K562 (cell line): ENCODE measurements around the gene GRIK2. TPM values are rescaled to one million over a fixed set of nuclear protein-coding genes. Genes with fewer than 3 reads are reported as not detected.

ENCODE experiments used
- ATAC-seq: fragments of 200-7000 bp; cut with Tn5 transposase; 3 replicates; pipeline ENCODE4 v1.9.1; 2020; ENCODE audit warnings: moderate library complexity
- BruUV-seq: library from RNA; stranded (reverse); fragments of 400-500 nt; replicated peaks from 2 replicates; lab custom pipeline; 2021; lab: Mats Ljungman, UMichigan
- CTCF ChIA-PET: fragments of 300-600 bp; formaldehyde crosslinking; extraction: SDS; loops from one replicate; lab custom pipeline; 2021; ENCODE audit warnings: low intra/inter-chr PET ratio; lab: Yijun Ruan, JAX
- POLR2A ChIA-PET: fragments of 300-600, 350-650 bp; sonication (Branson Sonifier 250); formaldehyde crosslinking; extraction: SDS; loops from one replicate; lab custom pipeline; 2021; ENCODE audit warnings: antibody characterized with exemption, inconsistent platforms; lab: Yijun Ruan, JAX
- DNase-seq, 4 experiments: peaks; one replicate each; pipeline versions ENCODE4 v3.0.0 to v3.0.0-alpha.2; 2011 to 2018; ENCODE audit warnings: low spot score in 3 of 4, mixed read lengths in 3 of 4; ENCODE audit errors: extremely low read depth in 1 of 4
- FAIRE-seq: peaks from 2 replicates; lab custom pipeline; 2011; peaks lifted over from hg19 to GRCh38; lab: Jason Lieb, UNC
- H2AFZ ChIP-seq: 2 replicates; pipeline ENCODE4 v1.6.0; 2011; ENCODE audit warnings: low read depth, low read length, control low read depth, inconsistent platforms
- H3K27ac ChIP-seq: fragments of 200-600 bp; 3 replicates; pipeline ENCODE4 v1.8.0; 2011; ENCODE audit warnings: low read depth, mild to moderate bottlenecking, control low read depth, inconsistent platforms, low read length, moderate library complexity, mixed read lengths; ENCODE audit errors: extremely low read depth
- H3K27me3 ChIP-seq, 2 experiments: fragments of 300-600 bp in 1 of 2; 2 replicates in 1 of 2; 3 replicates in 1 of 2; pipeline versions ENCODE4 v1.6.0 to v1.8.0; 2011; ENCODE audit warnings: inconsistent platforms in 2 of 2, low read length in 2 of 2, mild to moderate bottlenecking in 1 of 2, mixed read lengths in 1 of 2, moderate library complexity in 1 of 2; ENCODE audit not compliant: control insufficient read depth in 2 of 2, insufficient read depth in 2 of 2
- H3K36me3 ChIP-seq: fragments of 300-600 bp; 3 replicates; pipeline ENCODE4 v1.8.0; 2011; ENCODE audit warnings: mild to moderate bottlenecking, low read length, inconsistent platforms; ENCODE audit not compliant: control insufficient read depth, insufficient read depth
- H3K4me1 ChIP-seq, 2 experiments: fragments of 200-600 bp in 1 of 2; replicated peaks in 1 of 2; 2 replicates in 1 of 2; 3 replicates in 1 of 2; pipeline versions ENCODE4 v1.5.1 to v1.8.0; 2011; ENCODE audit warnings: inconsistent platforms in 2 of 2, low read length in 2 of 2, mild to moderate bottlenecking in 1 of 2, mixed read lengths in 1 of 2, moderate library complexity in 1 of 2; ENCODE audit not compliant: control insufficient read depth in 2 of 2, insufficient read depth in 2 of 2
- H3K4me2 ChIP-seq: 2 replicates; pipeline ENCODE4 v1.6.1; 2011; ENCODE audit warnings: low read length, control low read depth, inconsistent platforms, mixed read lengths; ENCODE audit not compliant: insufficient read depth
- H3K4me3 ChIP-seq: fragments of 200-600 bp; sonication (generic), shearing (Covaris generic); 2 replicates; pipeline ENCODE4 v1.5.1; 2016; ENCODE audit warnings: control low read depth, inconsistent platforms
- H3K79me2 ChIP-seq: fragments of 200-600 bp; 3 replicates; pipeline ENCODE4 v1.8.0; 2011; ENCODE audit warnings: low read length, inconsistent platforms; ENCODE audit not compliant: control insufficient read depth, insufficient read depth
- H3K9ac ChIP-seq, 2 experiments: 2 replicates each; pipeline versions ENCODE4 v1.6.0 to v1.6.1; 2011; ENCODE audit warnings: low read depth in 2 of 2, low read length in 2 of 2, control low read depth in 1 of 2, inconsistent platforms in 1 of 2, mild to moderate bottlenecking in 1 of 2, mixed read lengths in 1 of 2; ENCODE audit not compliant: insufficient read depth in 1 of 2
- H3K9me1 ChIP-seq: one replicate; pipeline ENCODE4 v1.6.0; 2011; ENCODE audit warnings: inconsistent platforms, mild to moderate bottlenecking, low read length, moderate library complexity; ENCODE audit not compliant: control insufficient read depth, insufficient read depth
- H3K9me3 ChIP-seq: replicated peaks from 2 replicates; pipeline ENCODE4 v1.5.1; 2011; ENCODE audit warnings: low read depth, low read length, inconsistent platforms; ENCODE audit not compliant: control insufficient read depth, insufficient read depth
- H4K20me1 ChIP-seq: replicated peaks from 2 replicates; pipeline ENCODE4 v1.6.1; 2011; ENCODE audit warnings: low read length, inconsistent platforms, mixed read lengths; ENCODE audit not compliant: control insufficient read depth, insufficient read depth
- ADNP ChIP-seq: fragments of 200-800 bp; sonication (Bioruptor generic); IDR thresholded peaks from 2 replicates; pipeline ENCODE4 v1.6.1; 2016; ENCODE audit warnings: missing genetic modification characterization, missing compliant biosample characterization
- HDGF ChIP-seq: fragments of 450-650 bp; IDR thresholded peaks from 2 replicates; pipeline ENCODE4 v1.6.1; 2016
- KLF1 ChIP-seq: fragments of 450-650 bp; IDR thresholded peaks from 2 replicates; pipeline ENCODE4 v1.6.1; 2016; ENCODE audit warnings: missing genetic modification characterization, missing compliant biosample characterization
- LCOR ChIP-seq: sonication (generic); formaldehyde crosslinking; IDR thresholded peaks from 2 replicates; pipeline ENCODE4 v1.8.0; 2022; ENCODE audit warnings: mild to moderate bottlenecking, missing genetic modification reagents
- NCOA6 ChIP-seq: fragments of 450-650 bp; IDR thresholded peaks from 2 replicates; pipeline ENCODE4 v1.6.1; 2017; ENCODE audit warnings: mild to moderate bottlenecking
- NELFE ChIP-seq: IDR thresholded peaks from 2 replicates; pipeline ENCODE4 v1.6.1; 2011; ENCODE audit warnings: mild to moderate bottlenecking; ENCODE audit not compliant: insufficient read depth, insufficient read length
- NR2C1 ChIP-seq, 2 experiments: fragments of 450-650 bp; IDR thresholded peaks; 2 replicates each; pipeline ENCODE4 v1.6.1; 2017; ENCODE audit warnings: mild to moderate bottlenecking in 2 of 2, antibody characterized with exemption in 1 of 2, inconsistent platforms in 1 of 2, missing compliant biosample characterization in 1 of 2, missing genetic modification characterization in 1 of 2
- OTX1 ChIP-seq: fragments of 450-650 bp; formaldehyde crosslinking; IDR thresholded peaks from 2 replicates; pipeline ENCODE4 v1.4.0; 2022; ENCODE audit warnings: mild to moderate bottlenecking
- TCF3 ChIP-seq: sonication (generic); formaldehyde crosslinking; IDR thresholded peaks from 2 replicates; pipeline ENCODE4 v1.4.0; 2020; ENCODE audit warnings: mild to moderate bottlenecking, missing genetic modification reagents
- ZKSCAN8 ChIP-seq: fragments of 200-800 bp; sonication (Bioruptor generic); IDR thresholded peaks from 2 replicates; pipeline ENCODE4 v1.6.1; 2016; ENCODE audit warnings: missing genetic modification characterization, missing compliant biosample characterization
- ZNF23 ChIP-seq: fragments of 250-450 bp; sonication (Bioruptor Pico); IDR thresholded peaks from 2 replicates; pipeline ENCODE4 v1.4.0; 2020; ENCODE audit warnings: mild to moderate bottlenecking
- ZNF436 ChIP-seq: fragments of 250-450, 450-650 bp; sonication (Bioruptor Pico); formaldehyde crosslinking; IDR thresholded peaks from 2 replicates; pipeline ENCODE4 v1.7.0; 2020; ENCODE audit warnings: mild to moderate bottlenecking
- ZNF586 ChIP-seq: fragments of 450-650 bp; formaldehyde crosslinking; conservative IDR thresholded peaks from 2 replicates; pipeline ENCODE4 v1.4.0; 2020; ENCODE audit warnings: mild to moderate bottlenecking, moderate library complexity
- ZNF76 ChIP-seq: fragments of 250-450 bp; sonication (Bioruptor Pico); IDR thresholded peaks from 2 replicates; pipeline ENCODE4 v1.4.0; 2020; ENCODE audit warnings: mild to moderate bottlenecking, moderate library complexity, borderline replicate concordance
- in situ Hi-C: fragments of 300-500 bp; cut with MboI; formaldehyde crosslinking; loops from 4 replicates; pipeline ENCODE4 v1.15.0; 2018; ENCODE audit warnings: inconsistent platforms, mixed read lengths
- intact Hi-C: fragments of 100-400 bp; cut with micrococcal nuclease; formaldehyde crosslinking; loops from 2 replicates; pipeline ENCODE4 v1.14.2; 2022
- polyA plus RNA-seq, 8 experiments: library from polyadenylated mRNA; depleted of rRNA in 4 of 8; stranded (reverse) in 5 of 8; unstranded in 3 of 8; fragments of >200 nt; fragmentation: Nextera tagmentation in 2 of 8; fragmentation: Illumina TruSeq in 1 of 8; extraction: Ambion mirVana in 2 of 8; extraction: Trizol in 1 of 8; gene quantifications; 2 replicates each; pipeline versions ENCODE4 v1.2.1 to v1.2.3, GENCODE V29; 2011 to 2014; ENCODE audit warnings: inconsistent platforms in 1 of 8, missing spikeins in 1 of 8
- total RNA-seq, 7 experiments: library from RNA; depleted of rRNA in 6 of 7; stranded (reverse); fragments of >200 nt in 6 of 7; fragmentation: Illumina TruSeq in 2 of 7; extraction: Trizol in 2 of 7; gene quantifications; 2 replicates each; pipeline versions ENCODE4 v1.2.1 to v1.2.3, GENCODE V29; 2011 to 2021; ENCODE audit warnings: low replicate concordance in 1 of 7
- TF ChIP-seq, protein P1 (sequence below), 2 experiments: IDR thresholded peaks; 2 replicates each; pipeline ENCODE4 v1.6.1; 2011; ENCODE audit warnings: borderline replicate concordance in 1 of 2, control low read depth in 1 of 2, low read depth in 1 of 2, low read length in 1 of 2, mild to moderate bottlenecking in 1 of 2, mixed read lengths in 1 of 2, moderate library complexity in 1 of 2; ENCODE audit not compliant: insufficient read depth in 1 of 2, insufficient read length in 1 of 2, poor library complexity in 1 of 2, severe bottlenecking in 1 of 2; ENCODE audit errors: extremely low read depth in 1 of 2
- TF ChIP-seq, protein P2 (sequence below): fragments of 200-800 bp; sonication (Bioruptor generic); IDR thresholded peaks from 2 replicates; pipeline ENCODE4 v1.6.1; 2017; ENCODE audit warnings: missing genetic modification characterization, missing compliant biosample characterization

The GRIK2 gene
- total and polyA plus RNA-seq, 9 of the 15 experiments (the other 6 are each of a cell fraction or from before 2014, with no cell fraction given) = not detected

DNA sequence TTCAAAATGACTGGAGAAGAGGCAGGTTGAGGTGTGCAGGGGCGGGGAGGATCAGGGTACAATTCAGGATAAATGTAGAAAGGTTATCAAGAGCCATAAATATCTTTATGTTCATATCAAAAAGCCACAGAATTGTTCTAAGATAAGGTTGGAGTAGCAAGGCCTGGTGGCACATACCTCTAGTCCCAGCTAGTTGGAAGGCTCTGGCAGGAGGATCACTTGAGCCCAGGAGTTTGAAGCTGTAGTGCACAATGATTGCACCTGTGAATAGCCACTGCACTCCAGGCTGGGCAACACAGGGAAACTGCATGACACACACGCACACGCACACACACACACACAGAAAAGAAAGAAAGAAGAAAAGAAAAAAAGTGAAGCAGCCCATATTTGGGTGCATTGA, 194.8 kb downstream of the GRIK2 start (continued):
- TF ChIP-seq KLF1 = no peak
- TF ChIP-seq HDGF = no peak
- no peak for TF ChIP-seq NELFE
- no peak for TF ChIP-seq OTX1
- no peak for TF ChIP-seq ZNF23 (CRISPR knock-in tag)
- no peak for TF ChIP-seq LCOR (CRISPR knock-in tag)
- TF ChIP-seq ZNF76 (CRISPR knock-in tag) = no peak
- no peak for TF ChIP-seq TCF3 (CRISPR knock-in tag)
- TF ChIP-seq, protein P1, sequence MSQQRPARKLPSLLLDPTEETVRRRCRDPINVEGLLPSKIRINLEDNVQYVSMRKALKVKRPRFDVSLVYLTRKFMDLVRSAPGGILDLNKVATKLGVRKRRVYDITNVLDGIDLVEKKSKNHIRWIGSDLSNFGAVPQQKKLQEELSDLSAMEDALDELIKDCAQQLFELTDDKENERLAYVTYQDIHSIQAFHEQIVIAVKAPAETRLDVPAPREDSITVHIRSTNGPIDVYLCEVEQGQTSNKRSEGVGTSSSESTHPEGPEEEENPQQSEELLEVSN (IDR thresholded peaks at IDR 0.05; ENCODE audit: borderline replicate concordance in 1 of 2, extremely low read depth in 1 of 2, insufficient read depth in 1 of 2, insufficient read length in 1 of 2, low read depth in 1 of 2, low read length in 1 of 2, poor library complexity in 1 of 2, severe bottlenecking in 1 of 2) = no peak

DNA sequence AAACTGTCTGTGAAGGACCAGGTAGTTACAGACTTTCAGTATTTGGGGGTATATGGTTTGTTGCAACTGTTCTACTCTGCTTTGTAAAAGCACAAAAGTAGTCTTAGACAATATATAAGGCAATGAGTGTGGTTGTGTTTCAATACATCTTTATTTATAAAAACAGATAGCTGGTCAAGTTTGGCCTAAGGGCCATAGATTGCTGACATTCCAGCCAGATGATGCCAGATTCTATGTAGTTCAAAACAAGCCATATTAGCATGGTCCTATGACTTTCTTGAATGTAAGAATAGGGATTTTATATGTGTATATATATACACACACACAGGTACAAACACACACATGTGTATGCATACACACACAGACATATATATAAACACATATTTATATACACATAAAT, 201.8 kb downstream of the GRIK2 start:
- Histone ChIP-seq H3K4me2 (no peak overlapping the region), H3K9me1 (no peaks in the 10 kb centered on the region), H2AFZ (no peak overlapping the region), H3K36me3 (no peaks in the 10 kb centered on the region), H3K9ac (no peak overlapping the region), H3K4me1 (no peaks in the 10 kb centered on the region), H3K9me3 (no peaks in the 10 kb centered on the region), H4K20me1 (no peaks in the 10 kb centered on the region), H3K27me3 (no peaks in the 10 kb centered on the region), H3K27ac (no peak overlapping the region), H3K79me2 (no peaks in the 10 kb centered on the region), H3K4me3 (no peak overlapping the region)
- ChIA-PET POLR2A (no interaction called here), CTCF (no interaction called here)
- intact Hi-C loops = no loop called here
- DNase-seq = no peak
- FAIRE-seq = no peak
- no peak for ATAC-seq
- in situ Hi-C loops = no loop called here
- no TSS peak for BruUV-seq
- no peak for TF ChIP-seq NCOA6
- no peak for TF ChIP-seq ZKSCAN8
- TF ChIP-seq ZNF586 (CRISPR knock-in tag) = no peak
- no peak for TF ChIP-seq ADNP (tag)
- TF ChIP-seq, protein P2, sequence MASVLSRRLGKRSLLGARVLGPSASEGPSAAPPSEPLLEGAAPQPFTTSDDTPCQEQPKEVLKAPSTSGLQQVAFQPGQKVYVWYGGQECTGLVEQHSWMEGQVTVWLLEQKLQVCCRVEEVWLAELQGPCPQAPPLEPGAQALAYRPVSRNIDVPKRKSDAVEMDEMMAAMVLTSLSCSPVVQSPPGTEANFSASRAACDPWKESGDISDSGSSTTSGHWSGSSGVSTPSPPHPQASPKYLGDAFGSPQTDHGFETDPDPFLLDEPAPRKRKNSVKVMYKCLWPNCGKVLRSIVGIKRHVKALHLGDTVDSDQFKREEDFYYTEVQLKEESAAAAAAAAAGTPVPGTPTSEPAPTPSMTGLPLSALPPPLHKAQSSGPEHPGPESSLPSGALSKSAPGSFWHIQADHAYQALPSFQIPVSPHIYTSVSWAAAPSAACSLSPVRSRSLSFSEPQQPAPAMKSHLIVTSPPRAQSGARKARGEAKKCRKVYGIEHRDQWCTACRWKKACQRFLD (CRISPR knock-in tag) = no peak
- TF ChIP-seq ZNF436 (CRISPR knock-in tag) = no peak
- no peak for TF ChIP-seq NR2C1 (IDR thresholded peaks at IDR 0.05)
- TF ChIP-seq NR2C1 (tag; IDR thresholded peaks at IDR 0.05) = no peak
